Astrocyte of the spinal cord (primary cell): Measurements from ENCODE around the gene SLCO2A1.
A peak's percentile ranks its signal among the peaks of the same experiment; 100 is the strongest.

ENCODE experiments used
- DNase-seq: peaks from one replicate; pipeline ENCODE4 v3.0.0; 2011; ENCODE audit warnings: low read depth, low spot score
- H3K4me3 ChIP-seq: 2 replicates; pipeline ENCODE4 v1.5.1; 2011; ENCODE audit warnings: low read depth, mild to moderate bottlenecking, low read length, moderate library complexity
- in situ Hi-C: cut with HindIII; loops from 2 replicates; pipeline ENCODE4 v1.10.0; 2017; ENCODE audit warnings: low sequenced_read_pairs
- TF ChIP-seq, protein P1 (sequence below): IDR thresholded peaks from 2 replicates; pipeline ENCODE4 v1.5.1; 2012; ENCODE audit warnings: low read depth, mild to moderate bottlenecking, low read length, inconsistent platforms

The SLCO2A1 gene

DNA sequence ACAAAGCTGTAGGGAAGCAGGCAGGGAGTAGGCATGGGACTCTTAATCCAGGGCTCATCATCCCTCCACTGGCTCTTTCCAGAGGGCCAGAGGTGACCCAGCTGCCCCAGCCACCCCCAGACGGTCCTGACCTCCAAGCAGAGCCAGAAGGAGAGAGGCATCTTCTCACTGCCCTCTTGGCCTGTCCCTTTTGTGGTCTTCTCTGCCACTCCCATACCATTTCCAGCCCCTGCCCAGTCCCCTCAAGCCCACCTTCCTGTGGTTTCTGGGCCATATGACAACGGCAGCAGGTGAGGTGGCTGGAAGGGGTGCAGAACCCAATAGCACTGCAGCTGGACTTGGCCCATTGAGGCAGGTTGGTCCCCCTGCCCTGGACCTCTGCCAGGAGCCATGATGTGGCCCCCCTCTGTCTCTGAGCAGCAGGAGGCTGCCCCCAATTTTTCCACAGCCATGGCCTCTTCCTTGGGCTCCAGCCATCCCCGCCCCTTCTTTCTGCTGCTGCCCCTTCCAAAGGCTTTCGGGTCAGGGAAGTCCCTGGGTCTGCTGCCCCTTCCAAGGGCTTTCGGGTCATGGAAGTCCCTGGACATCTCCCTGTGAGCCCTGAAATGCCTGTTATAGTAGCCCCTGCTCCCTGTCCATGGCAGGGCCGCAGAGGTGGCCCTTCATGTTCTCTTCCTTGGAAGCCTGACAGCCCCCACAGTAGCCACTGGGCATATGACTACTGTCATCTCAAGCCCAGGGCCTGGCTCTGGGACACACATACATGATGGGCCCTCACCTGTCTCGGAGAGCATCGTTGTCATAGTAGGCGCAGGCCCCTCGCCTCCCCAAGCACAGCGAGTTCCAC, 94.5 kb downstream of the SLCO2A1 start:
- TF ChIP-seq, protein P1, sequence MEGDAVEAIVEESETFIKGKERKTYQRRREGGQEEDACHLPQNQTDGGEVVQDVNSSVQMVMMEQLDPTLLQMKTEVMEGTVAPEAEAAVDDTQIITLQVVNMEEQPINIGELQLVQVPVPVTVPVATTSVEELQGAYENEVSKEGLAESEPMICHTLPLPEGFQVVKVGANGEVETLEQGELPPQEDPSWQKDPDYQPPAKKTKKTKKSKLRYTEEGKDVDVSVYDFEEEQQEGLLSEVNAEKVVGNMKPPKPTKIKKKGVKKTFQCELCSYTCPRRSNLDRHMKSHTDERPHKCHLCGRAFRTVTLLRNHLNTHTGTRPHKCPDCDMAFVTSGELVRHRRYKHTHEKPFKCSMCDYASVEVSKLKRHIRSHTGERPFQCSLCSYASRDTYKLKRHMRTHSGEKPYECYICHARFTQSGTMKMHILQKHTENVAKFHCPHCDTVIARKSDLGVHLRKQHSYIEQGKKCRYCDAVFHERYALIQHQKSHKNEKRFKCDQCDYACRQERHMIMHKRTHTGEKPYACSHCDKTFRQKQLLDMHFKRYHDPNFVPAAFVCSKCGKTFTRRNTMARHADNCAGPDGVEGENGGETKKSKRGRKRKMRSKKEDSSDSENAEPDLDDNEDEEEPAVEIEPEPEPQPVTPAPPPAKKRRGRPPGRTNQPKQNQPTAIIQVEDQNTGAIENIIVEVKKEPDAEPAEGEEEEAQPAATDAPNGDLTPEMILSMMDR, result no peak
- DNase-seq, result no peak

DNA sequence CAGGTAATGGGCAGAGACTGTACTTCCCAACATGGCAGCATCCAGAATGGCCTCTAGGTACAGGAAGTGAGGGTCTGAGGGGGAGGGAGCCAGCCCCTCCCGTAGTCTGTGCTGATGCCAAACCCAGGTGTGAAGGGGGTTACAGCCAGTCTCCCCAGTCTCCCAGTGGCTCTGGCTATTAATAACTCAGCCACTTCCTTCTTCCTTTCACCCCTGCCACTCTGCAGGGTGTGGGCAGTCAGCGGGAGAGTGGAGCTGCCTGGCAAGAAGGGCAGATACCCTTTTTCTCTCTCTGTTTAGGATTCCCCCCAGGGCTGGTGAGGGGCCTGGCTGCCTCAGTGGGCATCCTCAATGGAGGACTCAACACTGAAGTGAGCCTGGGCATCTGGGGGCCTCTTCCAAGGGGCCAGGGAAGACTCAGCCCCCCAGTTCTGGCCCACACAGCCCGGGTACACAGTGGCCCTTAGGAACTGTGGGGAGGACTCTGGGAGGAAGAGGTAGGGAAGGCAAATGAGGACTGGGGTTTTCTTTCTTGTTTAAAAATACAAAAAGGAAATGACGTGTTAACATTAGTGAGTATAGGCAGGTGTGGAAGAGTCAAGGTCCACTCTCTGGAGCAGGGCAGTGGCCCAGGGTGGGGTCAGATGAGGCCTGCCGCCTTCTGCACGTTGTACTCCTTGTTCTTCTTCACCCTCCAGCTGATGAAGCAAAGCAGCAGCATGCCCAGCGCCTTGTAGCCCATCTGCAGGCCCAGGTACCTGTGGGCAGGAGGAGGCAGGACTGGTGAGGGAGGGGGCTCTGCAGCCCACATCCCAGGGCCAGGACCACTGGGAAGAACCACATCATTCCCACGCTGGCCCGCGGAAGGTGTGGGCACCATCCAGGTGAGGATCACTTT, 95.4 kb downstream of the SLCO2A1 start:
- in situ Hi-C loops, result no loop called here
- TF ChIP-seq, protein P1, result no peak
- H3K4me3 ChIP-seq, result no peak overlapping the region
- DNase-seq, result no peak

More for the DNA sequence above, 94.5 kb downstream of the SLCO2A1 start:
- H3K4me3 ChIP-seq, result no peak overlapping the region
- in situ Hi-C loops, result no loop called here

DNA sequence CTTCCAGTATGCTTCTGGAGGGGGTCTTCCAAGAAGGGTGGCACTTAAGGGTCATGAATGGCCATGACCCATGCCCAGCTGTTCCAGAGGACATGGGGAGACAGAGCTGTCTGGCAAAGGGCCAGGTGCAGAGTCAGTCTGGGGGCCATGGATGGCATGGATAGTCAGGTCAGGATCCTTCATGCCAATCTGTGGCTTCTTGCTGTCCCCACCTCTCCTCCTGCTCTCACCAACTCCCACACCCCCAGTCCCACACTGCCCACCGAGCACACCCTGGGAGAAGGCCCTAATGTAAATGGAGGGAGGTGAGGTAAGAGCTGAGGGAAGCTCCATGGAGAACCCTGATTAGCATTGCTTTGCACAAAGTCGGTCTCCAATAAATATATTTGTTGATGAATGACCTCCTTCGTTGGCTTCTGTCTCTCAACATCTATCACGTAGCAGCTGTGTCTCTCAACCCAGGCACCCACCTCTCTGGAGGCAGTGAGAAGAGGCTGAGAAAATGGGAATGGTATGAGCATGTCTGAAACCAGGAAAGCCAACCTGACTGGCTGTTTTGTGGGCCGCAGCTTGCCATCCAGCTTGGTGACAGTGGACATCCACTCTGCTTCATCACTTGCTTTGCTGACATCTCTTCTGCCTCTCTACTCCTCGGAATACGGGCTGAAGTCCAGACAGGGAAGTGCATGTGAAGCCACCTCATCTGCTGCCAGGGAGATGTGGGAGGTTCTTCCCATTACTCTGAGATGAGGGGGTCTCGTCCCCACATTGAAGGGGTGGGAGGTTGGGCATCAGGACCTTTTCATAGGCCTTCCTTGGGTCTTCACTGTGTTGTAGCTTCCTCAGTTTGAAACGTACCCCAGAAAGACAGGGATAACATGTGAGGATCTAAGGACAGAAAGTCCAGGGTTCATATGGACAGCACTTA, 96.4 kb downstream of the SLCO2A1 start:
- in situ Hi-C loops, result no loop called here
- H3K4me3 ChIP-seq, result no peak overlapping the region
- TF ChIP-seq, protein P1, result no peak
- DNase-seq, result no peak

DNA sequence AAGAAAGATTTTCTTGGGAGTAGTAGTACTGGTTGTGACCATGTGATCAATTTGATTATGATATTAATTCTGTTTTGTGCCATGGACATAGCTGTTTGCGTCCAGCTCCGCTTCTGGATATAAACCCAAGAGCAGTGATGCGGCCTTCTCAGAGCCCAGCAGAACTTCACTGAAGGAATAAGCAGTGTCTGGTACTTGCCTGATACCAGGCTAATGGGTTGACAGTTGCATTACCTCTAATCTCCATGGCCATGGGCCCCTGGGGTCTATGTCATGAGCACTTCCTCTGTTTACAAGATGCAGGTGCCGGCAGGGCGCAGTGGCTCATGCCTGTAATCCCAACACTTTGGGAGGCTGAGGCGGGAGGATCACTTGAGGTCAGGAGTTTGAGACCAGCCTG, 97.7 kb downstream of the SLCO2A1 start:
- no peak overlapping the region for H3K4me3 ChIP-seq
- DNase-seq, result no peak
- in situ Hi-C loops, result no loop called here
- TF ChIP-seq, protein P1, result no peak

DNA sequence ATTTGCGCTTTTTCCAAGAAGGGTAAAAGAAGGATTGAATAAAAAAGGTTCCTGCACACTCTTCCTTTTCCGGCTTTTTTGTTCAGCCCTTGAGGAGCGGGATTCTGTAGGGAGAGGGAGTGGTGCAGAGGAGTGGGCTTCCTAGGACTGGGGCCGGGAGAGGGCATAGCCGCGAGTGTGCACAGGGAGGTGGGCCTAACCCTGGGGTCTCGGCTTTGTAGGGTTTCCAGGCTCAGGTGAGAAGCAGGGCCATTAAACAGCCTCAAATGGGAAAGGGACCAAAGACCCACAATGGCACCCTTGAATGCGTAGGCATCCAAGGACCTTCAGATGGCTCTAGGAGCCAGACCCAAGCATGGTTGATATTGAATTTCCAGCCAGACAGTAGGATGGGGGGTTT, 98.6 kb downstream of the SLCO2A1 start:
- DNase-seq, result no peak
- TF ChIP-seq, protein P1, result no peak
- in situ Hi-C loops, result no loop called here
- H3K4me3 ChIP-seq, result no peak overlapping the region

DNA sequence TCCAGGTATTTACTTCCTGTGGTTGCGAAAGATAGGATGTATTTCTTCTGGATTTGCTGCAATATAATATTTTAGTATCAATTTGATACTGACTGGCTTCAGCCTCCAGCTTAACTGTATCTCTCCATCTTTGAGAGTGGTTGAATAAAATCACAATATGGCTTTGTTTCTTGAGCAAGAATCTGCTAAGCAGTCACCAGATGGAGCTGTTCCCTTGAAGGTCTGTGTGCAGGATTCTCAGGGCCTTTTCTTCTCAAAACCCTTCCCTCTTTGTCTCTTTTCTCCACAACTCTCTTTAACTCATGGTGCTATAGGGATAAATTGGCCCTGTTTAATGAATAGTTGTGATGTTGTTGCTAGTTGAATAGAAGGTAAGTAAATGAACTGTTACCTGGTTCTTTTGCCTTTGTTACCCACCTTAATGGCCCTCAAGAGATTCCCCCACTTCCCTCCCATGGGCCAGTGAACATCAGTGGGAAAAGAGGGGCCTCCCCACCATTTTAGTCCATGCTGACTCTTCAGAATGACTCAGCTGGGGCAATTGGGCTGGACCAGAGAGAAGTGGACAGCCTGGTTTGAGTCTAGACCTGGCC, 99.3 kb downstream of the SLCO2A1 start:
- no peak overlapping the region for H3K4me3 ChIP-seq
- TF ChIP-seq, protein P1, result peak; percentile 81
- in situ Hi-C loops, result no loop called here
- DNase-seq, result peak; percentile 82
